Measurements from ENCODE around the gene KRT14. TPM values are rescaled to one million over a fixed set of nuclear protein-coding genes. Genes with fewer than 3 reads are reported as not detected.
"Not testable (repeated sequence)": the region's sequence is repeated elsewhere in the genome, so short reads cannot be mapped to it uniquely, and the experiment has no call there.

Gene KRT14
- total and polyA plus RNA-seq, 2 donors (not counting 1 experiment from before 2014, with no cell fraction given): 0.94 TPM; not detected in 1

- Histone ChIP-seq H3K27me3 (ENCODE audit: control insufficient read depth, insufficient read depth, low read length) (peaks cover 4% of the 10 kb centered on the region), H4K20me1 (ENCODE audit: control insufficient read depth, extremely low read depth, insufficient read depth, low read length) (no peaks in the 10 kb centered on the region), H3K36me3 (ENCODE audit: control insufficient read depth, insufficient read depth, low read length) (no peaks in the 10 kb centered on the region), H3K27ac (ENCODE audit: insufficient read depth, low read length) (no peak overlapping the region), H3K9ac (ENCODE audit: insufficient read depth, low read length) (no peak overlapping the region), H3K79me2 (ENCODE audit: control insufficient read depth, insufficient read depth, low read length) (no peaks in the 10 kb centered on the region), H3K9me3 (ENCODE audit: control insufficient read depth, insufficient read depth, low read depth, low read length) (no peaks in the 10 kb centered on the region), H3K4me2 (ENCODE audit: extremely low read depth, insufficient read depth, low read length) (no peak overlapping the region), H3K4me3 (replicated peaks in 1 of 4; ENCODE audit: control extremely low read depth in 1 of 4, insufficient read depth in 1 of 4, low read depth in 3 of 4, low read length in 4 of 4) (no peak overlapping the region), H3K4me1 (ENCODE audit: control insufficient read depth, extremely low read depth, insufficient read depth, low read length) (no peaks in the 10 kb centered on the region), H2AFZ (ENCODE audit: low read length) (no peak overlapping the region)
- no peak for TF ChIP-seq CTCF (conservative IDR thresholded peaks at IDR 0.05 in 1 of 2, IDR thresholded peaks at IDR 0.05 in 1 of 2; ENCODE audit: low read depth in 1 of 2, low read length in 2 of 2)
- DNase-seq (ENCODE audit: low read depth in 2 of 2): no peak
These were observed 26.8 kb upstream of the KRT14 start for GRCh38 chr17:41613277-41614082.

- H3K4me3 ChIP-seq (replicated peaks in 1 of 4; ENCODE audit: control extremely low read depth in 1 of 4, insufficient read depth in 1 of 4, low read depth in 3 of 4, low read length in 4 of 4); H3K27me3 ChIP-seq (ENCODE audit: control insufficient read depth, insufficient read depth, low read length); H3K27ac ChIP-seq (ENCODE audit: insufficient read depth, low read length); H3K79me2 ChIP-seq (ENCODE audit: control insufficient read depth, insufficient read depth, low read length); H3K9ac ChIP-seq (ENCODE audit: insufficient read depth, low read length); H3K36me3 ChIP-seq (ENCODE audit: control insufficient read depth, insufficient read depth, low read length); H2AFZ ChIP-seq (ENCODE audit: low read length); H3K4me1 ChIP-seq (ENCODE audit: control insufficient read depth, extremely low read depth, insufficient read depth, low read length); H3K4me2 ChIP-seq (ENCODE audit: extremely low read depth, insufficient read depth, low read length); H3K9me3 ChIP-seq (ENCODE audit: control insufficient read depth, insufficient read depth, low read depth, low read length); H4K20me1 ChIP-seq (ENCODE audit: control insufficient read depth, extremely low read depth, insufficient read depth, low read length): not testable (repeated sequence)
- peak in 1 of 2 donors; percentile 33 for DNase-seq (ENCODE audit: low read depth in 2 of 2)
These were observed 25.9 kb upstream of the KRT14 start, which contains the start of gene KRT16 for GRCh38 chr17:41612376-41613160. Gene KRT16 (minus strand): TSS chr17:41612767. CDS start chr17:41612688, 79 bp downstream.

GRCh38 chr17:41610965-41611640, 24.4 kb upstream of the KRT14 start:
- Histone ChIP-seq H3K4me3 (replicated peaks in 1 of 4; ENCODE audit: control extremely low read depth in 1 of 4, insufficient read depth in 1 of 4, low read depth in 3 of 4, low read length in 4 of 4) (no peak overlapping the region), H3K4me2 (ENCODE audit: extremely low read depth, insufficient read depth, low read length) (no peak overlapping the region), H3K4me1 (ENCODE audit: control insufficient read depth, extremely low read depth, insufficient read depth, low read length) (no peaks in the 10 kb centered on the region), H2AFZ (ENCODE audit: low read length) (no peak overlapping the region), H3K9me3 (ENCODE audit: control insufficient read depth, insufficient read depth, low read depth, low read length) (no peaks in the 10 kb centered on the region), H3K27me3 (ENCODE audit: control insufficient read depth, insufficient read depth, low read length) (no peaks in the 10 kb centered on the region), H3K36me3 (ENCODE audit: control insufficient read depth, insufficient read depth, low read length) (no peaks in the 10 kb centered on the region), H3K27ac (ENCODE audit: insufficient read depth, low read length) (no peak overlapping the region), H3K9ac (ENCODE audit: insufficient read depth, low read length) (no peak overlapping the region), H4K20me1 (ENCODE audit: control insufficient read depth, extremely low read depth, insufficient read depth, low read length) (no peaks in the 10 kb centered on the region), H3K79me2 (ENCODE audit: control insufficient read depth, insufficient read depth, low read length) (no peaks in the 10 kb centered on the region)
- no peak for DNase-seq (ENCODE audit: low read depth in 2 of 2)
- TF ChIP-seq EZH2 (IDR thresholded peaks at IDR 0.05; ENCODE audit: low read length, missing control alignments): no peak
- TF ChIP-seq CTCF (conservative IDR thresholded peaks at IDR 0.05 in 1 of 2, IDR thresholded peaks at IDR 0.05 in 1 of 2; ENCODE audit: low read depth in 1 of 2, low read length in 2 of 2): no peak

Data from fibroblast of lung (primary cell).